T-helper 2 cell treated with Interferon-gamma antibody and Interleukin-4, amounts not matched to agents 100 ng/mL and 5 ng/mL, for 36 hours (primary cell): ENCODE data around the gene CHN2. TPM values are rescaled to one million over a fixed set of nuclear protein-coding genes. Genes with fewer than 3 reads are reported as not detected.

Experiments used
- intact Hi-C: fragments of 100-400 bp; cut with micrococcal nuclease; formaldehyde crosslinking; loops from one replicate; pipeline ENCODE4 v1.15.1; 2023
- total RNA-seq: library from RNA; stranded (reverse); gene quantifications from 2 replicates; pipeline ENCODE4 v1.2.3, GENCODE V29; 2022

Gene CHN2
- total RNA-seq, 1 donor from 2014 or later, result 1.3 TPM

- intact Hi-C loops, result no loop called here
Observed at GRCh38 chr7:29217113-29217512, 22.5 kb downstream of the CHN2 start.

DNA sequence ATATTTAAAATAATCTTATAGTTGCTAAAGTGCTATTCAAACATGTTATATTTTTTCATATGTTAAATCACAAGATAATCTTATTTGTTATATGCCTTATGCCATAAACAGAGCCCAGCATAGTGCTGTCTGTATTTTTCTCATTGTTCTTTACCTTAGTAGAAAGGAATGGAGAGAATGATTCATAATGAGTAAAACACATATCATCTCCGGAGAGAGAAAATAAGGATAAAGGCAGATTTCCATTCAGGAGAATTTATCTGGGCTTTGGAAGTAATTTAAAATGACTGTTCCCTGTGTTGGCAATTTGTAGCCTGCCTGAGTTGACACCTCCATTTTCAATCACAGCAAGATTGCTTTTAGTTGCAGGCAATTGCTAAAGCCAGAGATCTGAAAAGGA lies 30.2 kb downstream of the CHN2 start:
- intact Hi-C loops, result no loop called here

- intact Hi-C loops, result no loop called here
Observed at GRCh38 chr7:29228289-29229011, 33.9 kb downstream of the CHN2 start.

GRCh38 chr7:29229066-29229465 lies 34.5 kb downstream of the CHN2 start:
- intact Hi-C loops, result no loop called here

- intact Hi-C loops, result no loop called here
Observed at GRCh38 chr7:29229946-29230345, 35.4 kb downstream of the CHN2 start.

DNA sequence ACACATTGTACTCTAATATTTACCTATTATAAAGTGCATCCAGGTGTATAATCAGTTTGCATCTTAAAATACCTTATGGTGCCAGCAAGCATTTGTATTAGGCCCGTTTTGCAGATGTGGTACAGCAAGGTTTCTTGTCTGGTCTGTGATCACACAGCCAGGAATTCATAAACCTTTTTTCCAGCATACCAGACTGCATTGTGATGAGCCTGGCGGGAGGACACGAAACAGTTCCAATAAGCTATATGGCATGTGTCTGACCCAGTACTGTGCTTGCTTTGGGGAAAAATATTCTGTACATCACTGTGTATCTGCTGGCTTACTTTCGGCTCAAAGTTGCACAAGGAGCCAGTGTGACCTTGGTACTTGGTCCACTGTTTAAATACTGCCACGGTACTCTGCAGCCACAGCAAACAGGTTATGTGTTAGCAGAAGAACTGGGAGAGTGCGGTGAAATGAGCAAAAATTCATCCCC lies 36.3 kb downstream of the CHN2 start:
- intact Hi-C loops, result no loop called here

- intact Hi-C loops, result no loop called here
Observed at GRCh38 chr7:29231671-29232232, 37.2 kb downstream of the CHN2 start.

DNA sequence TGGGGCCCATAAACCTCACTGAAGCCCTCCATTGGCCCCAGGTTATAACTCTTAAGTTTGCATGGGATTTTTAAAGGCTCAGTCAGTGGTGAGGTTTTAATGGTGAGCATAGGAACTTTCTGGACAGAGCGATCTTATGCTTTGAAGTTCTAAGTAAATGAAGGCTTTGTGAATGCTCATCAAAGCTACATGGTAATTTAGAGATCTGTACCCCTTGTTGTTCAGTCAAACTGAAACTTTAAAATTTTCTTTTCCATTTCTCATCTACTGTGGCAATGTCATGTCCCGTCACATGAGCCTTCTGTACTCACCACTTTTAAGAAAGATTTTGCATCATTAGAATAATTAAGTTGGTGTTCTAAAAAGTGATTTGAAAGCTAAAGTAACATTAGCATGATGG lies 39.9 kb downstream of the CHN2 start:
- intact Hi-C loops, result no loop called here

DNA sequence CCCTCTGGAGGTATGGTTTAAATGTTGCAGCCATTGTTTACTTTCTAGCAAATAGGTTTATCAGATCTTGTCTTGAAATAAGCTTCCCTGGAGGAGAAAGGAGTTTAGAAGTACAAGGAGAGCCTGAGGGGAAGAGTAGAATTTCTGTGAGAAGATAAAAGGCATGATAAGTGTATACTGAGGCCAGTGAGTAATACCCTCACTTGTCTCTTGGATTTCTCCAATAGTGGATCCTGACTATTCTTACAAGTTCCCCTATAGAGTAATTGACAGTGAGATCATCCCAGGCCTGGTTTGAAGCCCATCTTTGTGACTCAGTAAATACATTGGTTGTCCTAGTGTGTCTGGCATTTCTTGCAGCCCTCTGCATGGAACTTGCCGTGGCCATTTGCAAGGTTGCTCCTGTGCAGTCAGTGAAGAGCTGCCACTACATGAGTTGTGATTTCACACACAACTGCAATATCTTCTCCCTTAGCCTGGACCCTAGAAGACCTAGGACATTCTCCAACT lies 41.6 kb downstream of the CHN2 start:
- intact Hi-C loops, result no loop called here

- intact Hi-C loops, result no loop called here
Observed at GRCh38 chr7:29236649-29237048, 42.1 kb downstream of the CHN2 start.

- intact Hi-C loops, result no loop called here
Observed at GRCh38 chr7:29237489-29237888, 42.9 kb downstream of the CHN2 start.

GRCh38 chr7:29239638-29240037 lies 45.1 kb downstream of the CHN2 start:
- intact Hi-C loops, result loop anchor here (2.0 to 5.0 kb wide), 2 partner anchors 48 to 171 kb away; no protein-coding TSS in a partner anchor

GRCh38 chr7:29242265-29242664 lies 47.7 kb downstream of the CHN2 start:
- intact Hi-C loops, result loop anchor here (5.0 kb wide), 1 partner anchor 45 kb away; no protein-coding TSS in a partner anchor

DNA sequence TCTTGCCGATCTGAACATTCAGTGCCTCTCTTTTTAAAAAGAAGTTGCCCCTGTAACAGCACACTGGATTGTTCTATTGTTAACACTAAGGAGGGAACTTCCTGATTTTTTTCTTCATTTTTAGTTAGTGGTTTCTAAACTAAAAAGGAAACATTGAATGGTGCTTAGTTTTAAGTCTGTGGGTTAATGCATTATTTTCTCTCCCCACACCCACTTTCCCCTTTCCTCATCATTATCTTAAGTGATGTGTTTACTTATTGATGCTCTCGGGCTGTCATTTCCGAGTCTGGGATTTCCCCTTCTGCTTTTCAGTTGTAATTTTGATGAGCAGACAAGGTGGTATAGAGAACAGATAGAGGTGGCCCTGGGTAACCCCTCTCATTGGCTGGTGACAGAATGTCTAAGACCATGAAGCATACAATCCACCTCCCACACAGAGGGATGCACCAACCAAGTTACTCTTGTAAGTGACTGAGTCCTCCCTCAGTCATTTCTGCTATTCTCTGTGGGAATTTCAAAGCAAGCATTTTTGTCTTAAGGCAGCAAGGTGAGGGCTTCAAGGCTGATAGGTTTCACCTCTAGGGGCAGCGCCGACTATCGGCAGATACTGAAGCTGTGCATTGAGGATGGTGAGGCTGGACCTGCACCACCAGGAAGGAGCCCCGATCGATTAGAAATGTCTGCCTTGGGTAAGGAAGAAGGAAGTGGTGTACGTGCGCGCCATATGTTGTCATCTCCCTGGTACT lies 49.5 kb downstream of the CHN2 start:
- intact Hi-C loops, result loop anchor here (5.0 kb wide), 1 partner anchor 43 kb away; no protein-coding TSS in a partner anchor

DNA sequence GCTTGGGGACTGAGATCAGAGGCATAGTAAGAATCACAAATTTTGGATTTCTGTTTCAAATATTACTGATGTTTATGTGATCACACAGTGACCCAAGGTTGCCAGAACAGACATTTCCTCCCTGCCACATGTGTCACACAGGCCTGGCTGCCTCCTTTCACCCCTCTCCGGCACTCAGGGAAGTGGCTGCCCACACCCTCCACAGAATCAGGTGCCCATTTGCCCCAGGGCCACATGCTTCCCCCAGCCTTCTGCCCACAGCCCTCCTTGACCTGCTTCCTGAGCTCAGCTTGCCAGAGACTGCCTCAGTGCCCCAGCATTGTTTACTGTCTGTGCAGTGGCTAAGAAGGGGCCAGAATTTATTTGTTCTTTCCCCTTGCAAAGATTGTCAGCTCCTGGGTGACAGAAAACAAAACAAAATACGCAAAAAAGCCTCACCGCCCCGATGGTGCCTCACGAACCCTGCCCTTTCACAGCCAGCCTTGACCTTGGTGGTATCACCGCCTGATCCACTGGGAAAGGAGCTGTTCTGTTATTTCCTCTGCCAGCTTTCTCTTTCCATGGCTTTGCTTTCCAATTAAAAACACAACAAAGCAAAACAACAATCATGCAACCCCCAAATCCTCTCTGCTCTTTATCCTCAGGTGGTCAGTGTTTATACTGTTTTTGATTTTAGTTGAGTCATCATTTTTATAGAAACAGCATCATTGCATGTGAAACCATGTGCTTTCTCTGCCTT lies 52.8 kb downstream of the CHN2 start:
- intact Hi-C loops, result no loop called here

- intact Hi-C loops, result no loop called here
Observed at GRCh38 chr7:29247963-29248236, 53.3 kb downstream of the CHN2 start.

- intact Hi-C loops, result no loop called here
Observed at GRCh38 chr7:29248713-29249382, 54.3 kb downstream of the CHN2 start.

- intact Hi-C loops, result no loop called here
Observed at GRCh38 chr7:29249383-29249750, 54.8 kb downstream of the CHN2 start.

GRCh38 chr7:29249860-29250259 lies 55.3 kb downstream of the CHN2 start:
- intact Hi-C loops, result no loop called here

DNA sequence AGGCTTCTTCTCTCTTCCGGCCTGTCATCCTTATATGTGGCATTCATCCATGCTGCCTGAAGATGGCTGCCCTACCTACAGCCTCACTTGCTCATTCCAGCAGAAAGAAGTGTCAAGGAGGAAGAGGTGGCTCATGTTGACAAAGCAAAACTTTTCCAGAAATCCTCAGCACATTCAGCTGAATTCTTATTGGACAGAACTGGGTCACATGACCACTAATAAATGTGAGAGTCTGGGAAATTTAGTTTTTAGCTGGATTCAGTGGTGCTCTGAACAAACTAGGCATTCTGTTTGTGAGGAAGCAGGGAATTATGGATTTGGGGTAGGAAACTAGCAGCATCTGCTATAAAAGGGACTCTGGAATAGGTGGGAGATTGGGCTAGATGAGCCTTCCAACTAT lies 58.6 kb downstream of the CHN2 start:
- intact Hi-C loops, result no loop called here

DNA sequence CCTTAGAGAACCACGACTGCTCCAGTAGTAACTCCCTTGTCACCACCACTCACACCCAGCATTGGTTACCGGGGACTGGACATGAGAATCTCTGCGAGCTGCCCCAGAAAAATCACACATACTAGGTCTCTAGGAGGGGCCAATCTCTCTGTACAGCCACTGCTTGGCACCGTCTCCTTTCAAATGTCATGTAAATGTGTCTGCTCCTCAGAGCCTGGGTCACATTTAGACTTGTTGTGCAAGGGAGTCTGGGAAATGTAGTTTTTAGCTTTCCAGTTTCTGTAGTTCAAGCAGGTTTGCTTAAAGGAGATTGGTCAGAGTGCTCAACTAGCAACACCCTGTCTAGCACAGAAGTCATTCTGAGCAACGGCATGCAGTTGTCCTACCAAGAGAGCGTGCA lies 60.0 kb downstream of the CHN2 start:
- intact Hi-C loops, result no loop called here
